Sigmoid colon (tissue), 4 donors: Measurements from ENCODE around the gene REXO1.

ENCODE experiments used
- EP300 ChIP-seq, 4 donors: sonication (generic); formaldehyde crosslinking; IDR thresholded peaks; one replicate each; pipeline ENCODE4 v1.6.1; 2017; ENCODE audit warnings: antibody characterized with exemption in 4 of 4
- POLR2A ChIP-seq, 2 donors: fragments of 450-650 bp; IDR thresholded peaks; one replicate each; pipeline ENCODE4 v1.6.1; 2016; ENCODE audit warnings: antibody characterized with exemption in 2 of 2, mild to moderate bottlenecking in 2 of 2, moderate library complexity in 2 of 2
- TF ChIP-seq, protein P1 (sequence below), 4 experiments: fragments of 450-650 bp in 3 of 4; fragments of 200-600 bp in 1 of 4; IDR thresholded peaks; one replicate each; pipeline ENCODE4 v1.5.1; 2016 to 2019; ENCODE audit warnings: antibody characterized with exemption in 4 of 4, mild to moderate bottlenecking in 3 of 4, moderate library complexity in 2 of 4

DNA sequence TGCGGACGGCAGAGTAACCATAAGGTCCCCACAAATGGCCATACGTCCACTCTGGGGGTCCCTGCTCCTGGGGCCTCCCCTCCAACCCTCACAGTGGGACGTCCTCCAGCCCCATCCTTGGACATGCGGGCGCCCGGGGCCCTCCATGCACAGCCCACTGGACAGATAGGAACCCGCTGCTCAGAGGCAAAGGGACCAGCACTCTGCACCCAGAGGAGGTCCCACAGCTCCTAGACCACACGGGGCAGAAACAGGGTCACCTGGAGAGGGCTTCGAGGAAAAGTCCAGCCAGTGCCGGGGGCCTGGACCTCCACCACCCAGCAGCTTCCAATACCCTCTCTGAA lies 11.1 kb downstream of the REXO1 start:
- TF ChIP-seq, protein P1, sequence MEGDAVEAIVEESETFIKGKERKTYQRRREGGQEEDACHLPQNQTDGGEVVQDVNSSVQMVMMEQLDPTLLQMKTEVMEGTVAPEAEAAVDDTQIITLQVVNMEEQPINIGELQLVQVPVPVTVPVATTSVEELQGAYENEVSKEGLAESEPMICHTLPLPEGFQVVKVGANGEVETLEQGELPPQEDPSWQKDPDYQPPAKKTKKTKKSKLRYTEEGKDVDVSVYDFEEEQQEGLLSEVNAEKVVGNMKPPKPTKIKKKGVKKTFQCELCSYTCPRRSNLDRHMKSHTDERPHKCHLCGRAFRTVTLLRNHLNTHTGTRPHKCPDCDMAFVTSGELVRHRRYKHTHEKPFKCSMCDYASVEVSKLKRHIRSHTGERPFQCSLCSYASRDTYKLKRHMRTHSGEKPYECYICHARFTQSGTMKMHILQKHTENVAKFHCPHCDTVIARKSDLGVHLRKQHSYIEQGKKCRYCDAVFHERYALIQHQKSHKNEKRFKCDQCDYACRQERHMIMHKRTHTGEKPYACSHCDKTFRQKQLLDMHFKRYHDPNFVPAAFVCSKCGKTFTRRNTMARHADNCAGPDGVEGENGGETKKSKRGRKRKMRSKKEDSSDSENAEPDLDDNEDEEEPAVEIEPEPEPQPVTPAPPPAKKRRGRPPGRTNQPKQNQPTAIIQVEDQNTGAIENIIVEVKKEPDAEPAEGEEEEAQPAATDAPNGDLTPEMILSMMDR (IDR thresholded peaks at IDR 0.05), result no peak
- TF ChIP-seq POLR2A (IDR thresholded peaks at IDR 0.05), result no peak
- TF ChIP-seq EP300 (IDR thresholded peaks at IDR 0.05), result no peak
